HL-60 (cell line): ENCODE results near the gene HMSD.

Experiments used
- POLR2AphosphoS5 ChIP-seq: IDR thresholded peaks from 2 replicates; pipeline ENCODE4 v1.6.1; 2012; ENCODE audit warnings: low read depth
- TF ChIP-seq, protein P1 (sequence below): IDR thresholded peaks from one replicate; pipeline ENCODE4 v1.5.1; 2011; ENCODE audit warnings: low read length, control low read depth, inconsistent platforms; ENCODE audit not compliant: insufficient read depth
- TF ChIP-seq, protein P2 (sequence below): IDR thresholded peaks from 2 replicates; pipeline ENCODE4 v1.6.1; 2012; ENCODE audit warnings: low read depth; ENCODE audit not compliant: insufficient replicate concordance

DNA sequence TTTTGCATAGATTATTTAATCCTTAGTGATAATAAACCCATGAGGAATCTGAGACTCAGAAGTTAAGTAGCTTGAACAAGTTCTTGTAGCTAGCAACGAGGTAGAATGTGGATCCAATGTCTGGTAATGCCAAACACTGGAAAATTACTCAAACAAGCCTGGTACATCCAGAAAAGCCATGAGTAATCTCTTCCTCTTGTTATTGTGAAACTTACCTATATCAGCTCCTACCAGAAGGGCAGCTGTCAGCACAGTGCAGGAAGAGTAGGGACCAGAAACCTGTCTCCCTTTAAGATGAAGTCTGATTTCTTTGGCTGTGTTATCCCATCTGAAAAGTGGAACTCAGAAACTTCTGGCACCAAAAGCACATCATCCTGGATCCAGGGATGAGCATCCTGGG is 13.0 kb downstream of the HMSD start:
- TF ChIP-seq POLR2AphosphoS5: no peak
- TF ChIP-seq, protein P1, sequence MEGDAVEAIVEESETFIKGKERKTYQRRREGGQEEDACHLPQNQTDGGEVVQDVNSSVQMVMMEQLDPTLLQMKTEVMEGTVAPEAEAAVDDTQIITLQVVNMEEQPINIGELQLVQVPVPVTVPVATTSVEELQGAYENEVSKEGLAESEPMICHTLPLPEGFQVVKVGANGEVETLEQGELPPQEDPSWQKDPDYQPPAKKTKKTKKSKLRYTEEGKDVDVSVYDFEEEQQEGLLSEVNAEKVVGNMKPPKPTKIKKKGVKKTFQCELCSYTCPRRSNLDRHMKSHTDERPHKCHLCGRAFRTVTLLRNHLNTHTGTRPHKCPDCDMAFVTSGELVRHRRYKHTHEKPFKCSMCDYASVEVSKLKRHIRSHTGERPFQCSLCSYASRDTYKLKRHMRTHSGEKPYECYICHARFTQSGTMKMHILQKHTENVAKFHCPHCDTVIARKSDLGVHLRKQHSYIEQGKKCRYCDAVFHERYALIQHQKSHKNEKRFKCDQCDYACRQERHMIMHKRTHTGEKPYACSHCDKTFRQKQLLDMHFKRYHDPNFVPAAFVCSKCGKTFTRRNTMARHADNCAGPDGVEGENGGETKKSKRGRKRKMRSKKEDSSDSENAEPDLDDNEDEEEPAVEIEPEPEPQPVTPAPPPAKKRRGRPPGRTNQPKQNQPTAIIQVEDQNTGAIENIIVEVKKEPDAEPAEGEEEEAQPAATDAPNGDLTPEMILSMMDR: no peak
- TF ChIP-seq, protein P2, sequence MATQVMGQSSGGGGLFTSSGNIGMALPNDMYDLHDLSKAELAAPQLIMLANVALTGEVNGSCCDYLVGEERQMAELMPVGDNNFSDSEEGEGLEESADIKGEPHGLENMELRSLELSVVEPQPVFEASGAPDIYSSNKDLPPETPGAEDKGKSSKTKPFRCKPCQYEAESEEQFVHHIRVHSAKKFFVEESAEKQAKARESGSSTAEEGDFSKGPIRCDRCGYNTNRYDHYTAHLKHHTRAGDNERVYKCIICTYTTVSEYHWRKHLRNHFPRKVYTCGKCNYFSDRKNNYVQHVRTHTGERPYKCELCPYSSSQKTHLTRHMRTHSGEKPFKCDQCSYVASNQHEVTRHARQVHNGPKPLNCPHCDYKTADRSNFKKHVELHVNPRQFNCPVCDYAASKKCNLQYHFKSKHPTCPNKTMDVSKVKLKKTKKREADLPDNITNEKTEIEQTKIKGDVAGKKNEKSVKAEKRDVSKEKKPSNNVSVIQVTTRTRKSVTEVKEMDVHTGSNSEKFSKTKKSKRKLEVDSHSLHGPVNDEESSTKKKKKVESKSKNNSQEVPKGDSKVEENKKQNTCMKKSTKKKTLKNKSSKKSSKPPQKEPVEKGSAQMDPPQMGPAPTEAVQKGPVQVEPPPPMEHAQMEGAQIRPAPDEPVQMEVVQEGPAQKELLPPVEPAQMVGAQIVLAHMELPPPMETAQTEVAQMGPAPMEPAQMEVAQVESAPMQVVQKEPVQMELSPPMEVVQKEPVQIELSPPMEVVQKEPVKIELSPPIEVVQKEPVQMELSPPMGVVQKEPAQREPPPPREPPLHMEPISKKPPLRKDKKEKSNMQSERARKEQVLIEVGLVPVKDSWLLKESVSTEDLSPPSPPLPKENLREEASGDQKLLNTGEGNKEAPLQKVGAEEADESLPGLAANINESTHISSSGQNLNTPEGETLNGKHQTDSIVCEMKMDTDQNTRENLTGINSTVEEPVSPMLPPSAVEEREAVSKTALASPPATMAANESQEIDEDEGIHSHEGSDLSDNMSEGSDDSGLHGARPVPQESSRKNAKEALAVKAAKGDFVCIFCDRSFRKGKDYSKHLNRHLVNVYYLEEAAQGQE: no peak
